Measurements from ENCODE around the gene AKAP6.

- TF ChIP-seq CTCF (IDR thresholded peaks at IDR 0.05): no peak
- TF ChIP-seq POLR2A (IDR thresholded peaks at IDR 0.05): no peak
- no peak for TF ChIP-seq POLR2AphosphoS5 (IDR thresholded peaks at IDR 0.05)
Observed at GRCh38 chr14:32738206-32738871, 409.2 kb downstream of the AKAP6 start.
